Measurements from ENCODE around the gene GRID2IP.

DNA sequence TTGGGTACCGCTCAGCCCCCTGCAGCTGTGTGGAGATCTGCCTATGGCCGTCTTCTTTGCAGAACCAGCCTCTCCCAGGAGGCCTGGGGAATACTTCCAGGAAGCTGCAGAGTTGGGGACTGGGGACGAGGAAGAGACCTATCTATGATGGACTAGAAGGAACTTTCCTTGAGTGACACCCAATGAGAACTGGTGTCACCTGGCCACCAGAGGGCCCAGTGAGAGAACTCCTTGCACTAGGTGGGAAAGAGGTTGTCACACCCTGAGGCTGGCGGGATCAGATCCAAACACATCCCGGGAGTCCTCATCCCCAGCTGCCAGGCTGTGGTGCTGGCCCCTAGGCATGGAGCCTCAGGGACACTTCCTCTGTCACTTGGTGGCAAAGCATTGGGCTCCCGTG, 4.9 kb upstream of the GRID2IP start:
- TF ChIP-seq CTCF (IDR thresholded peaks at IDR 0.05) = no peak
- no peak for TF ChIP-seq POLR2A (IDR thresholded peaks at IDR 0.05)
- TF ChIP-seq POLR2AphosphoS5 (IDR thresholded peaks at IDR 0.05) = no peak
- TF ChIP-seq EP300 (IDR thresholded peaks at IDR 0.05) = no peak
